Parathyroid adenoma (tissue), 2 donors: Measurements from ENCODE around the gene TRPV6.

ENCODE experiments used
- H2AFZ ChIP-seq: fragments of 300-600 bp; sonication (generic); one replicate; pipeline ENCODE4 v1.7.0; 2017; ENCODE audit warnings: antibody characterized with exemption, mild to moderate bottlenecking
- H3K27ac ChIP-seq: fragments of 300-600 bp; sonication (generic); one replicate; pipeline ENCODE4 v1.7.0; 2017
- H3K27me3 ChIP-seq: fragments of 300-600 bp; sonication (generic); one replicate; pipeline ENCODE4 v1.7.0; 2017; ENCODE audit warnings: low read length; ENCODE audit not compliant: control insufficient read depth, insufficient read depth
- H3K36me3 ChIP-seq: fragments of 300-600 bp; sonication (generic); one replicate; pipeline ENCODE4 v1.7.0; 2017; ENCODE audit warnings: low read length; ENCODE audit not compliant: control insufficient read depth, insufficient read depth
- H3K4me1 ChIP-seq: fragments of 300-600 bp; sonication (generic); one replicate; pipeline ENCODE4 v1.7.0; 2017; ENCODE audit warnings: control low read depth
- H3K4me2 ChIP-seq: fragments of 300-600 bp; sonication (generic); one replicate; pipeline ENCODE4 v1.7.0; 2017; ENCODE audit warnings: low read length
- H3K4me3 ChIP-seq: fragments of 300-600 bp; sonication (generic); one replicate; pipeline ENCODE4 v1.7.0; 2017; ENCODE audit warnings: low read depth, low read length
- H3K79me2 ChIP-seq: fragments of 300-600 bp; sonication (generic); one replicate; pipeline ENCODE4 v1.7.0; 2017; ENCODE audit warnings: control low read depth
- H3K9ac ChIP-seq: fragments of 300-600 bp; sonication (generic); one replicate; pipeline ENCODE4 v1.7.0; 2017; ENCODE audit warnings: mild to moderate bottlenecking
- H3K9me3 ChIP-seq: fragments of 300-600 bp; sonication (generic); one replicate; pipeline ENCODE4 v1.7.0; 2017; ENCODE audit warnings: low read length; ENCODE audit not compliant: control insufficient read depth
- TF ChIP-seq, protein P1 (sequence below): fragments of 300-600 bp; sonication (generic); IDR thresholded peaks from one replicate; pipeline ENCODE4 v1.7.0; 2017; ENCODE audit warnings: antibody characterized with exemption, mild to moderate bottlenecking
- donor health status: primary hyperparathyroidism.

The TRPV6 gene

GRCh38 chr7:142855756-142856564, 29.6 kb downstream of the TRPV6 start:
- peak overlapping the region; percentile 100 for H3K4me2 ChIP-seq
- H3K36me3 ChIP-seq: no peaks in the 10 kb centered on the region
- no peak overlapping the region for H3K27ac ChIP-seq
- peaks cover 16% of the 10 kb centered on the region for H3K4me1 ChIP-seq
- H3K4me3 ChIP-seq: no peak overlapping the region
- H3K27me3 ChIP-seq: no peaks in the 10 kb centered on the region
- H3K9me3 ChIP-seq: no peaks in the 10 kb centered on the region
- TF ChIP-seq, protein P1, sequence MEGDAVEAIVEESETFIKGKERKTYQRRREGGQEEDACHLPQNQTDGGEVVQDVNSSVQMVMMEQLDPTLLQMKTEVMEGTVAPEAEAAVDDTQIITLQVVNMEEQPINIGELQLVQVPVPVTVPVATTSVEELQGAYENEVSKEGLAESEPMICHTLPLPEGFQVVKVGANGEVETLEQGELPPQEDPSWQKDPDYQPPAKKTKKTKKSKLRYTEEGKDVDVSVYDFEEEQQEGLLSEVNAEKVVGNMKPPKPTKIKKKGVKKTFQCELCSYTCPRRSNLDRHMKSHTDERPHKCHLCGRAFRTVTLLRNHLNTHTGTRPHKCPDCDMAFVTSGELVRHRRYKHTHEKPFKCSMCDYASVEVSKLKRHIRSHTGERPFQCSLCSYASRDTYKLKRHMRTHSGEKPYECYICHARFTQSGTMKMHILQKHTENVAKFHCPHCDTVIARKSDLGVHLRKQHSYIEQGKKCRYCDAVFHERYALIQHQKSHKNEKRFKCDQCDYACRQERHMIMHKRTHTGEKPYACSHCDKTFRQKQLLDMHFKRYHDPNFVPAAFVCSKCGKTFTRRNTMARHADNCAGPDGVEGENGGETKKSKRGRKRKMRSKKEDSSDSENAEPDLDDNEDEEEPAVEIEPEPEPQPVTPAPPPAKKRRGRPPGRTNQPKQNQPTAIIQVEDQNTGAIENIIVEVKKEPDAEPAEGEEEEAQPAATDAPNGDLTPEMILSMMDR: no peak
- no peak overlapping the region for H3K9ac ChIP-seq
- no peaks in the 10 kb centered on the region for H3K79me2 ChIP-seq
- peak overlapping the region; percentile 99 for H2AFZ ChIP-seq

GRCh38 chr7:142855114-142855743, 30.3 kb downstream of the TRPV6 start:
- Histone ChIP-seq H3K9me3 (no peaks in the 10 kb centered on the region), H3K36me3 (no peaks in the 10 kb centered on the region), H3K4me3 (peak overlapping the region; percentile 79), H3K79me2 (no peaks in the 10 kb centered on the region), H2AFZ (peak overlapping the region; percentile 99), H3K9ac (no peak overlapping the region), H3K4me2 (peak overlapping the region; percentile 100), H3K4me1 (peaks cover 16% of the 10 kb centered on the region), H3K27ac (peak overlapping the region; percentile 30), H3K27me3 (no peaks in the 10 kb centered on the region)
- TF ChIP-seq, protein P1: no peak

DNA sequence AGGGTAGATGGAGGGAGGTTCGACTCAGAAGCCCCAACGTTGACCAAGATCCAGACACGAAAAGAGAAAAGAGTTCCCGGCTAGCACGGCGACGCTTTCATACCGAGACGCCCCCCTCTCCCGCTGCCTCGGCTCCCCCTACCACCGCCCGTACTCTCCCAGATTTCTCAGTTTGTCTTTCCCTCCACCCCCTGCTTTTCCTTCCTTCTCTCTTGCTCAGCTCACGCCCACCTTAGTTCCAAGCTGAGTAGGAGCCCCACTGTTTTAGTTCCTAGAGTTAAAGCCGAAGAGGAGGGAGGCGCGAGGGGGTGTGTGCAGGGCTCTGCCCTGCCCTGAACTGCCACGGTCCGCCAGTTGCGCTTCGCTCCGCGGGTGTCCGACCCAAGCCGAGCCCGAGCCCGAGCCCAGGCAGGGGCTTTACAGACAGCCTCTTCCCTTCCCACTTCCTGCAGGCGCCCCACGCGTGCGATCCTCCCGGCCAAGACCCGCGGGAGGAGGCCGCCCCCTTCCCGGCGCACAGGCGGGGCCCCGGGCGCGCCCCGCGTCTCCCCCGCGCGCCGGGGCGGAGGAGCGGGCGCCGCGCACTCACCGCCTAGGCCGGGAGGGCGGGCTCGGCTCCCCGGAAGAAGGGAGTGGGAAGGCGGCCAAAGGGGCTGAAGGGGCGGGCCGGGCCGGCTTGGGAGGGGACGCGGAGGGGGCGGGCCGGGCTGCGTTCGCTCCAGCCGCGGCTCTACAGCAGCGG, 31.0 kb downstream of the TRPV6 start, which contains the start of gene EPHB6:
TSS of gene EPHB6 (plus strand) at position 705 of the 742 bp plus-strand sequence. CDS start 8,152 bp downstream, outside the sequence.
- TF ChIP-seq, protein P1: no peak
- Histone ChIP-seq H3K4me3 (peak within 1 kb of the TSS; percentile 79), H2AFZ (peak within 1 kb of the TSS; percentile 99), H3K79me2 (no peaks in the 10 kb centered on the region), H3K27me3 (no peaks in the 10 kb centered on the region), H3K4me2 (peak within 1 kb of the TSS; percentile 100), H3K4me1 (peaks cover 12% of the 10 kb centered on the region), H3K9me3 (no peaks in the 10 kb centered on the region), H3K27ac (peak within 1 kb of the TSS; percentile 59), H3K9ac (no peak within 1 kb of the TSS), H3K36me3 (no peaks in the 10 kb centered on the region)

DNA sequence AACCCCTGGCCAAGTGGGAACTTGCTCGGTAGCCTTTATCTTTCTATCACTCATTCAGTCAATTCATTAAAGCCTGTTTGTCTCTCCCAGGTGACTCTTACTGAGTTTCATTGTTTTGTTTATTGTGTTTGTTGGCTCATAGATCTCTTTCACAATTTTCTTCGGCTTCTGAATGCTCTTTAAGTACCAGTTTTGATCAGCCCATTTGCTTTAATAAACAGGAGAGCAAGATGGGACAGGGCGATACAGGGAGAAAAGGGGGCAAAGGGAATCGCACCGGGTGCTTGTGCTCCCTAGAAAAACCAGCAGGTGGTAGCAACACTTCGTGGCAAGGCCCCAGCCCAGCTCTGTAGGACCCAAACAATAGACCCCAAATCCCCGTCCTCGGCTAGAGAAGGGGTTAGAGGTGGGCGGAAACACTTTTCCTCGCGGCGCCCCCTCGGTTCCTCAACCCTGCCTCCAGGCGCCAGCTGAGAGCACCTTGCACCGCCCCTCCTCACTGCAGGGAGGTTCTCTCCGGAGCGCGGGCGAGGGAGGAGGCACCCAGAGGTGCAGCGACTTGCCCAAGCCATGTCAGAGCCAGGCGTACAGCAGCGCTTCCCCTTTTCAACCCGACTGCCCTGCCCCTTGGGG, 31.7 kb downstream of the TRPV6 start:
- H2AFZ ChIP-seq: peak overlapping the region; percentile 99
- no peaks in the 10 kb centered on the region for H3K79me2 ChIP-seq
- H3K9ac ChIP-seq: no peak overlapping the region
- peaks cover 12% of the 10 kb centered on the region for H3K4me1 ChIP-seq
- H3K27me3 ChIP-seq: no peaks in the 10 kb centered on the region
- no peaks in the 10 kb centered on the region for H3K36me3 ChIP-seq
- TF ChIP-seq, protein P1: peak; percentile 86
- no peaks in the 10 kb centered on the region for H3K9me3 ChIP-seq
- peak overlapping the region; percentile 59 for H3K27ac ChIP-seq
- H3K4me2 ChIP-seq: peak overlapping the region; percentile 100
- peak overlapping the region; percentile 79 for H3K4me3 ChIP-seq
